OCI-LY7 (cell line): ENCODE measurements around the gene EYA2.

Experiments
- CTCF ChIP-seq: fragments of 200-600 bp; sonication (generic); conservative IDR thresholded peaks from 2 replicates; pipeline ENCODE4 v1.5.1; 2014; ENCODE audit warnings: mild to moderate bottlenecking, antibody characterized with exemption, low read length, moderate library complexity, mixed read lengths
- EZH2phosphoT487 ChIP-seq: fragments of 200-600 bp; sonication (generic); IDR thresholded peaks from 2 replicates; pipeline ENCODE4 v1.6.1; 2018; ENCODE audit warnings: low read depth, borderline replicate concordance, mild to moderate bottlenecking, mixed run types, antibody characterized with exemption, low read length, moderate library complexity, mixed read lengths

- peak; percentile 58 for TF ChIP-seq CTCF
- TF ChIP-seq EZH2phosphoT487, result no peak
These were observed 44.7 kb downstream of the EYA2 start for GRCh38 chr20:46939031-46939965.
